K562 (cell line): ENCODE data around the gene RNU6-9. TPM values are rescaled to one million over a fixed set of nuclear protein-coding genes. Genes with fewer than 3 reads are reported as not detected.
A peak's percentile ranks its signal among the peaks of the same experiment; 100 is the strongest.

Experiments used
- ARID1B ChIP-seq: fragments of 450-650 bp; IDR thresholded peaks from 2 replicates; pipeline ENCODE4 v1.6.1; 2016; ENCODE audit warnings: antibody characterized with exemption, mild to moderate bottlenecking, inconsistent platforms
- CC2D1A ChIP-seq: fragments of 450-650 bp; IDR thresholded peaks from 2 replicates; pipeline ENCODE4 v1.6.1; 2017; ENCODE audit warnings: mild to moderate bottlenecking
- E2F3 ChIP-seq: fragments of 250-450 bp; sonication (Bioruptor Pico); IDR thresholded peaks from 2 replicates; pipeline ENCODE4 v1.4.0; 2020; ENCODE audit warnings: mild to moderate bottlenecking
- EP400 ChIP-seq: fragments of 450-650 bp; IDR thresholded peaks from 2 replicates; pipeline ENCODE4 v1.6.1; 2017; ENCODE audit warnings: antibody characterized with exemption, mild to moderate bottlenecking, moderate library complexity
- HMG20A ChIP-seq: fragments of 450-650 bp; formaldehyde crosslinking; conservative IDR thresholded peaks from 2 replicates; pipeline ENCODE4 v1.4.0; 2020; ENCODE audit warnings: mild to moderate bottlenecking, mixed read lengths
- JUN ChIP-seq, 2 experiments: sonication (generic) in 1 of 2; formaldehyde crosslinking in 1 of 2; IDR thresholded peaks; 2 replicates each; pipeline versions ENCODE4 v1.6.1 to v1.8.0; 2012 to 2022; ENCODE audit warnings: borderline replicate concordance in 2 of 2, mild to moderate bottlenecking in 2 of 2, improper control_type of control experiment in 1 of 2, low read depth in 1 of 2, low read length in 1 of 2, missing genetic modification reagents in 1 of 2
- KDM1A ChIP-seq, 2 experiments: fragments of 450-650 bp; IDR thresholded peaks; 2 replicates each; pipeline ENCODE4 v1.6.1; 2016; ENCODE audit warnings: mild to moderate bottlenecking in 2 of 2
- RBM22 ChIP-seq: fragments of 200-400 bp; formaldehyde crosslinking; IDR thresholded peaks from 2 replicates; pipeline ENCODE4 v1.6.1; 2018; ENCODE audit warnings: low read length, low read depth; ENCODE audit not compliant: poor library complexity, severe bottlenecking
- SIN3B ChIP-seq: fragments of 450-650 bp; IDR thresholded peaks from 2 replicates; pipeline ENCODE4 v1.6.1; 2017; ENCODE audit warnings: low read depth, mild to moderate bottlenecking, moderate library complexity
- SPI1 ChIP-seq: IDR thresholded peaks from 2 replicates; pipeline ENCODE4 v1.6.1; 2011; ENCODE audit warnings: low read depth, low read length, control low read depth, borderline replicate concordance
- TCF7 ChIP-seq: sonication (generic); IDR thresholded peaks from 2 replicates; pipeline ENCODE4 v1.6.1; 2016; ENCODE audit warnings: antibody characterized with exemption, borderline replicate concordance
- THRAP3 ChIP-seq: fragments of 450-650 bp; IDR thresholded peaks from 2 replicates; pipeline ENCODE4 v1.6.1; 2016; ENCODE audit warnings: mild to moderate bottlenecking, inconsistent platforms, borderline replicate concordance
- TOE1 ChIP-seq, 2 experiments: fragments of 450-650 bp in 1 of 2; sonication (generic) in 1 of 2; formaldehyde crosslinking in 1 of 2; IDR thresholded peaks; 2 replicates each; pipeline versions ENCODE4 v1.7.1 to v1.8.0; 2016 to 2022; ENCODE audit warnings: borderline replicate concordance in 2 of 2, mild to moderate bottlenecking in 2 of 2, antibody characterized with exemption in 1 of 2, inconsistent platforms in 1 of 2, low read depth in 1 of 2, missing genetic modification reagents in 1 of 2, moderate library complexity in 1 of 2
- polyA plus RNA-seq, 8 experiments: library from polyadenylated mRNA; depleted of rRNA in 4 of 8; stranded (reverse) in 5 of 8; unstranded in 3 of 8; fragments of >200 nt; fragmentation: Nextera tagmentation in 2 of 8; fragmentation: Illumina TruSeq in 1 of 8; extraction: Ambion mirVana in 2 of 8; extraction: Trizol in 1 of 8; gene quantifications; 2 replicates each; pipeline versions ENCODE4 v1.2.1 to v1.2.3, GENCODE V29; 2011 to 2014; ENCODE audit warnings: inconsistent platforms in 1 of 8, missing spikeins in 1 of 8
- total RNA-seq, 7 experiments: library from RNA; depleted of rRNA in 6 of 7; stranded (reverse); fragments of >200 nt in 6 of 7; fragmentation: Illumina TruSeq in 2 of 7; extraction: Trizol in 2 of 7; gene quantifications; 2 replicates each; pipeline versions ENCODE4 v1.2.1 to v1.2.3, GENCODE V29; 2011 to 2021; ENCODE audit warnings: low replicate concordance in 1 of 7
- TF ChIP-seq, protein P1 (sequence below): fragments of 250-450 bp; sonication (Bioruptor Pico); IDR thresholded peaks from 2 replicates; pipeline ENCODE4 v1.4.0; 2020; ENCODE audit warnings: mild to moderate bottlenecking, moderate library complexity
- TF ChIP-seq, protein P2 (sequence below): fragments of 250-450 bp; sonication (Bioruptor Pico); IDR thresholded peaks from 2 replicates; pipeline ENCODE4 v1.4.0; 2020; ENCODE audit warnings: borderline replicate concordance
- TF ChIP-seq, protein P3 (sequence below): fragments of 450-650 bp; IDR thresholded peaks from 2 replicates; pipeline ENCODE4 v1.6.1; 2016
- TF ChIP-seq, protein P4 (sequence below): IDR thresholded peaks from 2 replicates; pipeline ENCODE4 v1.6.1; 2016; ENCODE audit warnings: missing genetic modification characterization, missing compliant biosample characterization
- TF ChIP-seq, protein P5 (sequence below): fragments of 250-450 bp; sonication (Bioruptor Pico); IDR thresholded peaks from 2 replicates; pipeline ENCODE4 v1.8.0; 2021; ENCODE audit warnings: mild to moderate bottlenecking, moderate library complexity

RNU6-9 gene
- total and polyA plus RNA-seq, 9 of the 15 experiments (the other 6 are each of a cell fraction or from before 2014, with no cell fraction given) = not detected

DNA sequence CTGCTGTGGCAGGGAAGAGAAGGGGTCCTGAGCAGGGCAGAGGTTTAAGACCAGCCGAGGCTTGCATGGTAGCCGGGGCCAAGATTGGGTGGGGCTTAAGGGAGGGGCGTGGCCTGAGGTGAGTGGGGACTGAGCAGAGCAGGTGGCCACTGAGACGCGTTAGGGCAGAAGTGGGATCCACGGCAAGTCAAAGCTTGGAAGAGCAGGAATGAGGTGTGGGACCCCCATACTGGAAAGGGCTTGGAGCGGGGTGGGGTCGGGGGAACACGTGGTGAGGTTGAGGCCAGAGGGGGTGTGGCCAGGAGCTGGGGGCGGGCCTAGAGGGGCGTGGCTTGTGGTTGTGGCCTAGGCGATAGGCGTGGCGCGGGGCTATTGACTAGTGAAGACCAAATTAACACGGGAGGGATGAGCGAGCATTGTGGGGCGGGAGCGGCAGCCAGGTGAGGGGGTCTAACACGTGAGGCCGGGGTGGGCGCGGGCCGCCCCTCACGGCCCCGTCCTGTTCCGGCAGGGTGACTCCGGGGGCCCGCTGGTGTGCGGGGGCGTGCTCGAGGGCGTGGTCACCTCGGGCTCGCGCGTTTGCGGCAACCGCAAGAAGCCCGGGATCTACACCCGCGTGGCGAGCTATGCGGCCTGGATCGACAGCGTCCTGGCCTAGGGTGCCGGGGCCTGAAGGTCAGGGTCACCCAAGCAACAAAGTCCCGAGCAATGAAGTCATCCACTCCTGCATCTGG is 30.5 kb upstream of the RNU6-9 start (continued):
- TF ChIP-seq, protein P1, sequence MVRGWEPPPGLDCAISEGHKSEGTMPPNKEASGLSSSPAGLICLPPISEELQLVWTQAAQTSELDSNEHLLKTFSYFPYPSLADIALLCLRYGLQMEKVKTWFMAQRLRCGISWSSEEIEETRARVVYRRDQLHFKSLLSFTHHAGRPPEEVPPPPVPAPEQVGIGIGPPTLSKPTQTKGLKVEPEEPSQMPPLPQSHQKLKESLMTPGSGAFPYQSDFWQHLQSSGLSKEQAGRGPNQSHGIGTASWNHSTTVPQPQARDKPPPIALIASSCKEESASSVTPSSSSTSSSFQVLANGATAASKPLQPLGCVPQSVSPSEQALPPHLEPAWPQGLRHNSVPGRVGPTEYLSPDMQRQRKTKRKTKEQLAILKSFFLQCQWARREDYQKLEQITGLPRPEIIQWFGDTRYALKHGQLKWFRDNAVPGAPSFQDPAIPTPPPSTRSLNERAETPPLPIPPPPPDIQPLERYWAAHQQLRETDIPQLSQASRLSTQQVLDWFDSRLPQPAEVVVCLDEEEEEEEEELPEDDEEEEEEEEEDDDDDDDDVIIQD (CRISPR knock-in tag) = no peak
- TF ChIP-seq THRAP3 (no peak), CC2D1A (no peak), EP400 (peak; percentile 25; the same call in 1 of the 2 replicates), RBM22 (no peak), SIN3B (no peak), HMG20A (CRISPR knock-in tag) (no peak), E2F3 (CRISPR knock-in tag) (no peak), ARID1B (no peak), SPI1 (no peak), TCF7 (no peak), KDM1A (IDR thresholded peaks at IDR 0.05) (no peak), TOE1 (IDR thresholded peaks at IDR 0.05; ENCODE audit: borderline replicate concordance) (no peak), TOE1 (CRISPR knock-in tag; IDR thresholded peaks at IDR 0.05; ENCODE audit: borderline replicate concordance, low read depth) (no peak), JUN (IDR thresholded peaks at IDR 0.05; ENCODE audit: borderline replicate concordance, low read depth, low read length) (no peak), JUN (CRISPR knock-in tag; IDR thresholded peaks at IDR 0.05; ENCODE audit: borderline replicate concordance) (0 out of 2 replicates have a peak, but pooled peaks have one; percentile 40)
- TF ChIP-seq, protein P2, sequence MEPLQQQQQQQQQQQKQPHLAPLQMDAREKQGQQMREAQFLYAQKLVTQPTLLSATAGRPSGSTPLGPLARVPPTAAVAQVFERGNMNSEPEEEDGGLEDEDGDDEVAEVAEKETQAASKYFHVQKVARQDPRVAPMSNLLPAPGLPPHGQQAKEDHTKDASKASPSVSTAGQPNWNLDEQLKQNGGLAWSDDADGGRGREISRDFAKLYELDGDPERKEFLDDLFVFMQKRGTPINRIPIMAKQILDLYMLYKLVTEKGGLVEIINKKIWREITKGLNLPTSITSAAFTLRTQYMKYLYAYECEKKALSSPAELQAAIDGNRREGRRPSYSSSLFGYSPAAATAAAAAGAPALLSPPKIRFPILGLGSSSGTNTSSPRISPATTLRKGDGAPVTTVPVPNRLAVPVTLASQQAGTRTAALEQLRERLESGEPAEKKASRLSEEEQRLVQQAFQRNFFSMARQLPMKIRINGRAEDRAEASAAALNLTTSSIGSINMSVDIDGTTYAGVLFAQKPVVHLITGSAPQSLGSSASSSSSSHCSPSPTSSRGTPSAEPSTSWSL (CRISPR knock-in tag) = no peak
- TF ChIP-seq, protein P3, sequence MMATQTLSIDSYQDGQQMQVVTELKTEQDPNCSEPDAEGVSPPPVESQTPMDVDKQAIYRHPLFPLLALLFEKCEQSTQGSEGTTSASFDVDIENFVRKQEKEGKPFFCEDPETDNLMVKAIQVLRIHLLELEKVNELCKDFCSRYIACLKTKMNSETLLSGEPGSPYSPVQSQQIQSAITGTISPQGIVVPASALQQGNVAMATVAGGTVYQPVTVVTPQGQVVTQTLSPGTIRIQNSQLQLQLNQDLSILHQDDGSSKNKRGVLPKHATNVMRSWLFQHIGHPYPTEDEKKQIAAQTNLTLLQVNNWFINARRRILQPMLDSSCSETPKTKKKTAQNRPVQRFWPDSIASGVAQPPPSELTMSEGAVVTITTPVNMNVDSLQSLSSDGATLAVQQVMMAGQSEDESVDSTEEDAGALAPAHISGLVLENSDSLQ = peak; percentile 30; the same call in 1 of the 2 replicates
- TF ChIP-seq, protein P4, sequence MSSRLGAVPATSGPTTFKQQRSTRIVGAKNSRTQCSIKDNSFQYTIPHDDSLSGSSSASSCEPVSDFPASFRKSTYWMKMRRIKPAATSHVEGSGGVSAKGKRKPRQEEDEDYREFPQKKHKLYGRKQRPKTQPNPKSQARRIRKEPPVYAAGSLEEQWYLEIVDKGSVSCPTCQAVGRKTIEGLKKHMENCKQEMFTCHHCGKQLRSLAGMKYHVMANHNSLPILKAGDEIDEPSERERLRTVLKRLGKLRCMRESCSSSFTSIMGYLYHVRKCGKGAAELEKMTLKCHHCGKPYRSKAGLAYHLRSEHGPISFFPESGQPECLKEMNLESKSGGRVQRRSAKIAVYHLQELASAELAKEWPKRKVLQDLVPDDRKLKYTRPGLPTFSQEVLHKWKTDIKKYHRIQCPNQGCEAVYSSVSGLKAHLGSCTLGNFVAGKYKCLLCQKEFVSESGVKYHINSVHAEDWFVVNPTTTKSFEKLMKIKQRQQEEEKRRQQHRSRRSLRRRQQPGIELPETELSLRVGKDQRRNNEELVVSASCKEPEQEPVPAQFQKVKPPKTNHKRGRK (tag) = no peak
- TF ChIP-seq, protein P5, sequence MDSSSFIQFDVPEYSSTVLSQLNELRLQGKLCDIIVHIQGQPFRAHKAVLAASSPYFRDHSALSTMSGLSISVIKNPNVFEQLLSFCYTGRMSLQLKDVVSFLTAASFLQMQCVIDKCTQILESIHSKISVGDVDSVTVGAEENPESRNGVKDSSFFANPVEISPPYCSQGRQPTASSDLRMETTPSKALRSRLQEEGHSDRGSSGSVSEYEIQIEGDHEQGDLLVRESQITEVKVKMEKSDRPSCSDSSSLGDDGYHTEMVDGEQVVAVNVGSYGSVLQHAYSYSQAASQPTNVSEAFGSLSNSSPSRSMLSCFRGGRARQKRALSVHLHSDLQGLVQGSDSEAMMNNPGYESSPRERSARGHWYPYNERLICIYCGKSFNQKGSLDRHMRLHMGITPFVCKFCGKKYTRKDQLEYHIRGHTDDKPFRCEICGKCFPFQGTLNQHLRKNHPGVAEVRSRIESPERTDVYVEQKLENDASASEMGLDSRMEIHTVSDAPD = no peak
